Keratinocyte (primary cell): ENCODE measurements around the gene SLC12A6. TPM values are rescaled to one million over a fixed set of nuclear protein-coding genes. Genes with fewer than 3 reads are reported as not detected.

ENCODE experiments used
- DNase-seq: peaks from one replicate; pipeline ENCODE4 v3.0.0-alpha.2; 2011; ENCODE audit warnings: low read depth, missing footprints, low spot score
- FAIRE-seq: peaks from 2 replicates; lab custom pipeline; 2011; peaks lifted over from hg19 to GRCh38; lab: Jason Lieb, UNC
- H2AFZ ChIP-seq: 2 replicates; pipeline ENCODE4 v1.6.0; 2012; ENCODE audit warnings: low read length, control low read depth, inconsistent platforms; ENCODE audit not compliant: control insufficient read depth
- H3K27ac ChIP-seq: 2 replicates; pipeline ENCODE4 v1.5.1; 2011; ENCODE audit warnings: low read length; ENCODE audit not compliant: control insufficient read depth, insufficient read depth
- H3K27me3 ChIP-seq: 3 replicates; pipeline ENCODE4 v1.6.0; 2011; ENCODE audit warnings: low read length; ENCODE audit not compliant: control insufficient read depth, insufficient read depth; ENCODE audit errors: extremely low read depth
- H3K36me3 ChIP-seq, 2 experiments: 2 replicates in 1 of 2; 3 replicates in 1 of 2; pipeline ENCODE4 v1.5.1; 2011; ENCODE audit warnings: low read length in 2 of 2, mild to moderate bottlenecking in 1 of 2; ENCODE audit not compliant: control insufficient read depth in 2 of 2, insufficient read depth in 2 of 2; ENCODE audit errors: extremely low read depth in 1 of 2
- H3K4me1 ChIP-seq: 3 replicates; pipeline ENCODE4 v1.5.1; 2011; ENCODE audit warnings: low read length; ENCODE audit not compliant: control insufficient read depth, insufficient read depth; ENCODE audit errors: extremely low read depth
- H3K4me2 ChIP-seq: 3 replicates; pipeline ENCODE4 v1.6.0; 2011; ENCODE audit warnings: low read depth, low read length; ENCODE audit not compliant: control insufficient read depth, insufficient read depth; ENCODE audit errors: extremely low read depth
- H3K4me3 ChIP-seq, 3 experiments: fragments of 200-600 bp in 1 of 3; sonication (generic) in 1 of 3; 2 replicates in 2 of 3; 3 replicates in 1 of 3; pipeline ENCODE4 v1.5.1; 2011 to 2016; ENCODE audit warnings: low read length in 3 of 3, mild to moderate bottlenecking in 3 of 3, control low read depth in 2 of 3, inconsistent platforms in 1 of 3, low read depth in 1 of 3, mixed read lengths in 1 of 3, mixed run types in 1 of 3, moderate library complexity in 1 of 3; ENCODE audit not compliant: control insufficient read depth in 2 of 3, insufficient read depth in 2 of 3; ENCODE audit errors: extremely low read depth in 1 of 3
- H3K79me2 ChIP-seq: 2 replicates; pipeline ENCODE4 v1.6.0; 2012; ENCODE audit warnings: low read length; ENCODE audit not compliant: control insufficient read depth, insufficient read depth
- H3K9ac ChIP-seq: 3 replicates; pipeline ENCODE4 v1.6.0; 2011; ENCODE audit warnings: low read length; ENCODE audit not compliant: control insufficient read depth, insufficient read depth; ENCODE audit errors: extremely low read depth
- H3K9me1 ChIP-seq: 3 replicates; pipeline ENCODE4 v1.6.0; 2011; ENCODE audit warnings: low read length; ENCODE audit not compliant: control insufficient read depth, insufficient read depth; ENCODE audit errors: extremely low read depth
- H3K9me3 ChIP-seq: 2 replicates; pipeline ENCODE4 v1.5.1; 2012; ENCODE audit warnings: low read depth, low read length; ENCODE audit not compliant: control insufficient read depth
- H4K20me1 ChIP-seq: 3 replicates; pipeline ENCODE4 v1.6.0; 2011; ENCODE audit warnings: low read length; ENCODE audit not compliant: control insufficient read depth, insufficient read depth; ENCODE audit errors: extremely low read depth
- CTCF ChIP-seq, 3 experiments: IDR thresholded peaks in 1 of 3; conservative IDR thresholded peaks in 1 of 3; optimal IDR thresholded peaks in 1 of 3; 2 replicates in 2 of 3; 3 replicates in 1 of 3; pipeline versions ENCODE3 to v1.5.1; 2011; ENCODE audit warnings: low read length in 3 of 3, mild to moderate bottlenecking in 3 of 3, moderate library complexity in 2 of 3, control low read depth in 1 of 3, inconsistent platforms in 1 of 3; ENCODE audit not compliant: insufficient read depth in 2 of 3; ENCODE audit errors: extremely low read depth in 1 of 3
- EZH2 ChIP-seq: IDR thresholded peaks from one replicate; pipeline ENCODE4 v1.6.1; 2012; ENCODE audit warnings: inconsistent platforms, mild to moderate bottlenecking, low read length, moderate library complexity
- dilution Hi-C: fragments of 300-500 bp; cut with MboI; formaldehyde crosslinking; loops from one replicate; pipeline ENCODE4 v1.7.0; 2020; ENCODE audit warnings: low sequenced_read_pairs; ENCODE audit not compliant: extremely low pct_ligation_motif_present
- polyA plus RNA-seq, 5 experiments: library from polyadenylated mRNA; depleted of rRNA in 3 of 5; stranded (reverse) in 3 of 5; stranded (forward) in 1 of 5; unstranded in 1 of 5; fragments of >200 nt; gene quantifications; 1 replicate in 1 of 5; 2 replicates in 3 of 5; 3 replicates in 1 of 5; pipeline versions ENCODE4 v1.2.1 to v1.2.3, GENCODE V29; 2011 to 2012; ENCODE audit warnings: missing spikeins in 2 of 5, low read depth in 1 of 5, low replicate concordance in 1 of 5

SLC12A6 gene
- polyA plus RNA-seq, 1 donor (not counting 4 experiments of a cell fraction or from before 2014, with no cell fraction given): 24.3 TPM

DNA sequence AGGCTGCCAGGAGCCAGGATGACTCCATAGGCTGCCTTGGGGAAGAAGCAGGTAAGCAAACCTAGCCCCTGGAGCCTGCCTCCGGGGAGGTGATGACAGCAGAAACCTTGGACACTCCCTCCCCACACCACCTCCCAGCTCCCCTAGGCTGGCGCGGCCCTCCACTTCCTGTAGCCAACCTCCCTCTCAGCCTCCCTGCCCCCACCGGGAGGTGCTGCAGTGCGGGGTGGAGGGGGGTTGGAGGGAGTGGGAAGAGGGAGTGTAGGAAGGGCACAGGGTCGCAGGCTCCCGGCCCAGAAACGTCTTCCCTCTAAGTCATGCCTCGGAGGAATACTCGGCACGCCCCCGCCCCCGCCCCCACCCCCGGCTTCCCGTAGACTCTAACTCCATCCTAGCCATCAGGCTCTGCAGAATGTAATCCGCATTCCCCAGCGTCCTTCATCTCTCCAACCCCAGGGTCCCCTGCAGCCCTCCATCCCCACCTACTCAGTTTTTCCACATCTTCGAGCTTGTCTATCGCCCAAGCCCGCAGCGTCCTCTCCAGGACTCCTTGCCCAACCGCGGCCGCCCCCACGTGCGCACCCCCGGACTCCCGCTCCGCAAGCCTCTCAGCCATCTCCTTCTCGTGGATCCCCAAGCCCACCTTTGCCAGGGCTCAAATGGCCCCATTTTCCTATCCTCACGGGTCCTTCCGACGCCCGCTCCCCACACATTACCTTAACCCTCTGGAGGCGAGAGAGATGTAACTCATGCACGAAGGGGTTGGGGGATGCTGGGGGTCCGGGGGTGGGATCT lies 28.9 kb upstream of the SLC12A6 start:
- Histone ChIP-seq H3K9me3 (no peaks in the 10 kb centered on the region), H3K27me3 (no peaks in the 10 kb centered on the region), H3K9me1 (no peaks in the 10 kb centered on the region), H3K79me2 (peaks cover 24% of the 10 kb centered on the region), H3K27ac (peak overlapping the region; percentile 49), H3K9ac (peak overlapping the region; percentile 74), H3K36me3 (peaks cover 9 to 29% of the 10 kb centered on the region in 2 experiments), H4K20me1 (no peaks in the 10 kb centered on the region), H2AFZ (peak overlapping the region; percentile 84), H3K4me3 (peak overlapping the region; percentile 73 to 90 (median 80)), H3K4me1 (peaks cover 15% of the 10 kb centered on the region), H3K4me2 (peak overlapping the region; percentile 66)
- TF ChIP-seq EZH2 (no peak), CTCF (optimal IDR thresholded peaks at IDR 0.05 in 1 of 3, IDR thresholded peaks at IDR 0.05 in 1 of 3, conservative IDR thresholded peaks at IDR 0.05 in 1 of 3; ENCODE audit: extremely low read depth in 1 of 3, insufficient read depth in 2 of 3, low read length in 3 of 3) (peak in 1 of 3 experiments; percentile 5)
- FAIRE-seq (peak; percentile 73), DNase-seq (no peak)
- dilution Hi-C loops: no loop called here

DNA sequence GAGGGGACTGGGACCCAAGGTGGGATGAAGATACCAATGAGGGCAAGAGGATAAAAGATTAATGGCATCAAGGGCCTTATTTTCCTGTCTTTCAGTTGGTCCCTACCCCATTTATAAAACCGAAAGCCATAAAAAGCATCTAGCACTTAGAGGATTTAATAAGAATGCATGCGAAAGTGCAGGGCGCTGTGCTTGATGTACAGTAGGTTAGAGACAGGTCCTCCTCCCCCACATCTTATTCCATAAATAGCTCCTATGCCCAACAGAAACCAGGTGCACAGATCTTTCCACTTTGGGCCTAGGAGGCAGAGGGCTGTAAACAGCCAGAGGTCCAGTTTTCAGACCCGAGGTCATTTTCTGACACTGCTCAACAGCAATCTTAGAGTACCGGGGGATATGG lies 28.3 kb upstream of the SLC12A6 start:
- Histone ChIP-seq H3K9ac (peak overlapping the region; percentile 74), H3K36me3 (peaks cover 12 to 34% of the 10 kb centered on the region in 2 experiments), H3K9me3 (no peaks in the 10 kb centered on the region), H2AFZ (no peak overlapping the region), H3K79me2 (peaks cover 24% of the 10 kb centered on the region), H3K4me1 (peaks cover 18% of the 10 kb centered on the region), H3K9me1 (peaks cover 3% of the 10 kb centered on the region), H3K4me3 (peak overlapping the region; percentile 73 to 90 (median 80)), H3K27me3 (no peaks in the 10 kb centered on the region), H4K20me1 (peaks cover 3% of the 10 kb centered on the region), H3K27ac (no peak overlapping the region), H3K4me2 (peak overlapping the region; percentile 66)
- TF ChIP-seq CTCF (optimal IDR thresholded peaks at IDR 0.05 in 1 of 3, IDR thresholded peaks at IDR 0.05 in 1 of 3, conservative IDR thresholded peaks at IDR 0.05 in 1 of 3; ENCODE audit: extremely low read depth in 1 of 3, insufficient read depth in 2 of 3, low read length in 3 of 3) (no peak), EZH2 (no peak)
- no peak for FAIRE-seq
- no peak for DNase-seq
- dilution Hi-C loops: no loop called here
